SU-DHL-6 (cell line): ENCODE data around the gene SPRED1.

Experiments
- H2AFZ ChIP-seq: fragments of 200-600 bp; sonication (generic); 2 replicates; pipeline ENCODE4 v1.6.1; 2014; ENCODE audit warnings: low read depth, mild to moderate bottlenecking, moderate library complexity, mixed read lengths, antibody characterized with exemption, low read length; ENCODE audit not compliant: severe bottlenecking
- H3F3A ChIP-seq: fragments of 200-600 bp; shearing (Covaris generic); 2 replicates; pipeline ENCODE4 v1.6.0; 2016; ENCODE audit warnings: antibody characterized with exemption, mild to moderate bottlenecking; ENCODE audit not compliant: insufficient read depth
- H3K27ac ChIP-seq: fragments of 200-600 bp; sonication (generic); 2 replicates; pipeline ENCODE4 v1.5.1; 2016; ENCODE audit warnings: low read depth, mild to moderate bottlenecking, low read length, moderate library complexity, mixed read lengths
- H3K27me3 ChIP-seq: fragments of 200-600 bp; sonication (generic), shearing (Covaris generic); 2 replicates; pipeline ENCODE4 v1.6.0; 2014; ENCODE audit warnings: mild to moderate bottlenecking, low read length
- H3K36me3 ChIP-seq: fragments of 200-600 bp; sonication (generic); 2 replicates; pipeline ENCODE4 v1.6.1; 2014; ENCODE audit warnings: mild to moderate bottlenecking, low read length, mixed read lengths
- H3K4me2 ChIP-seq: fragments of 300-600, 200-600 bp; shearing (Covaris generic), sonication (generic); 2 replicates; pipeline ENCODE4 v1.6.0; 2014; ENCODE audit warnings: low read length, low read depth, mild to moderate bottlenecking; ENCODE audit not compliant: poor library complexity, severe bottlenecking
- H3K4me3 ChIP-seq: fragments of 200-600 bp; sonication (generic); 2 replicates; pipeline ENCODE4 v1.5.1; 2014; ENCODE audit warnings: antibody characterized with exemption, low read length, mild to moderate bottlenecking, mixed read lengths; ENCODE audit not compliant: insufficient read depth, poor library complexity, severe bottlenecking
- H3K79me2 ChIP-seq: fragments of 200-600 bp; sonication (generic); 2 replicates; pipeline ENCODE4 v1.6.1; 2014; ENCODE audit warnings: mild to moderate bottlenecking, low read length, moderate library complexity; ENCODE audit not compliant: insufficient read depth
- H3K9ac ChIP-seq: fragments of 200-600 bp; sonication (generic); 2 replicates; pipeline ENCODE4 v1.7.0; 2014; ENCODE audit warnings: mild to moderate bottlenecking, low read length
- H3K9me2 ChIP-seq: fragments of 200-600 bp; sonication (generic); replicated peaks from 2 replicates; pipeline ENCODE4 v1.6.1; 2014; ENCODE audit warnings: low read length; ENCODE audit not compliant: insufficient read depth
- H3K9me3 ChIP-seq: fragments of 200-600 bp; sonication (generic); 2 replicates; pipeline ENCODE4 v1.6.1; 2014; ENCODE audit warnings: low read length, mixed read lengths; ENCODE audit not compliant: insufficient read depth
- H4K20me1 ChIP-seq: fragments of 200-600 bp; sonication (generic); 2 replicates; pipeline ENCODE4 v1.6.1; 2014; ENCODE audit warnings: low read depth, mild to moderate bottlenecking, antibody characterized with exemption, low read length, moderate library complexity, mixed read lengths
- EZH2phosphoT487 ChIP-seq: fragments of 200-600 bp; sonication (generic), shearing (Covaris generic); conservative IDR thresholded peaks from 2 replicates; pipeline ENCODE4 v1.6.1; 2018; ENCODE audit warnings: mild to moderate bottlenecking, antibody characterized with exemption, low read length, moderate library complexity, mixed read lengths
- TF ChIP-seq, protein P1 (sequence below): fragments of 200-600 bp; sonication (generic); IDR thresholded peaks from one replicate; pipeline ENCODE4 v1.5.1; 2017; ENCODE audit warnings: antibody characterized with exemption, mild to moderate bottlenecking, low read length, moderate library complexity; ENCODE audit not compliant: insufficient read depth, poor library complexity, severe bottlenecking

Gene SPRED1

DNA sequence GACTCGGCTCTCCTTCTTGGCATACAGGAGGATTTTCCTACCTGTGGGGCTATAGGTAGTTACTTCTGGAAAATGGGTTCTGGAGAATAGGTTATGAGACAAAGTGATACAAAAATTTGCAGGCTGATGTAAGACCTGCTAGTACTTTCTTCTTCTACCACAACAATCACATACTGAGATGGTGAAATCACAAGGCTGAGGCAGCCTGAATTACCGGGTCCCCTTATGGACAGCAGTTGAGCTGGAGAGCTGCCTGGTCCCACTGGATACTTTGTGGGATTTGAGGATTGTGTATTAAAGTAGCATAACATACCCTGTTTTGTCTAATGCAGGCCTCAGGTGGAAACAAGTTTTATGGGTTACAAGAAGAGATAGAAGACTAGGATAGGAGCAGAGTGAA, 114.8 kb downstream of the SPRED1 start:
- no peaks in the 10 kb centered on the region for H3K9me3 ChIP-seq
- no peak overlapping the region for H3K4me2 ChIP-seq
- H3K79me2 ChIP-seq = no peaks in the 10 kb centered on the region
- no peaks in the 10 kb centered on the region for H4K20me1 ChIP-seq
- no peaks in the 10 kb centered on the region; the same call in 1 of the 2 replicates for H3K9me2 ChIP-seq
- H2AFZ ChIP-seq = no peak overlapping the region
- no peaks in the 10 kb centered on the region for H3K27me3 ChIP-seq
- no peaks in the 10 kb centered on the region for H3F3A ChIP-seq
- H3K9ac ChIP-seq = no peak overlapping the region
- no peak overlapping the region for H3K4me3 ChIP-seq
- H3K27ac ChIP-seq = no peak overlapping the region
- H3K36me3 ChIP-seq = no peaks in the 10 kb centered on the region
- no peak for TF ChIP-seq EZH2phosphoT487

DNA sequence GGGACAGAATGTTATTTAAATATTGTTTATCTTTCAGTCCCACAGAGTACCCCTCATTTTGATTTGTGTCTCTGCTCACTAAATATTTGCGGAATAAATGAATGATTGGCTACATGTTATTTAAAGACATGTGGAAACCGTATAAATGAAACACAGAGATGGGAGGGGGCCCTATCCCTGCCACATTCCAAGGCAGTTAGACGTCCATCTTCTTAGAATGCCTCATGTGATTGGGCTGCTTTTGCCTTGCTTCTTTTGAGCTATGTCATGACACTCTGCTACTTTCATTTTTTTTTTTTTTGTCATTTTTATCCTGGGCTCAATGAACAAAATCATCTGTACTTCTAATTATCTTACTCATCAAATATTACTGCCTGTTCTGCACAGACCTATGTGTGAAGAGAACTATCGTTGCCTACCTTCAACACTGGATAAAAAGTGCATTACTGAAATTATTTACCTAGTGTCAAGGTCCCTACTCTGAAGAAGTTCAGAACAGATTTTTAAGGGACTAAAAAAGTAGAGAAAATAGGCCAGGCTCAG, 117.4 kb downstream of the SPRED1 start:
- no peaks in the 10 kb centered on the region for H3F3A ChIP-seq
- no peaks in the 10 kb centered on the region for H3K27me3 ChIP-seq
- no peaks in the 10 kb centered on the region for H3K79me2 ChIP-seq
- H3K27ac ChIP-seq = no peak overlapping the region
- no peaks in the 10 kb centered on the region for H3K9me3 ChIP-seq
- H3K36me3 ChIP-seq = no peaks in the 10 kb centered on the region
- no peaks in the 10 kb centered on the region for H4K20me1 ChIP-seq
- TF ChIP-seq, protein P1, sequence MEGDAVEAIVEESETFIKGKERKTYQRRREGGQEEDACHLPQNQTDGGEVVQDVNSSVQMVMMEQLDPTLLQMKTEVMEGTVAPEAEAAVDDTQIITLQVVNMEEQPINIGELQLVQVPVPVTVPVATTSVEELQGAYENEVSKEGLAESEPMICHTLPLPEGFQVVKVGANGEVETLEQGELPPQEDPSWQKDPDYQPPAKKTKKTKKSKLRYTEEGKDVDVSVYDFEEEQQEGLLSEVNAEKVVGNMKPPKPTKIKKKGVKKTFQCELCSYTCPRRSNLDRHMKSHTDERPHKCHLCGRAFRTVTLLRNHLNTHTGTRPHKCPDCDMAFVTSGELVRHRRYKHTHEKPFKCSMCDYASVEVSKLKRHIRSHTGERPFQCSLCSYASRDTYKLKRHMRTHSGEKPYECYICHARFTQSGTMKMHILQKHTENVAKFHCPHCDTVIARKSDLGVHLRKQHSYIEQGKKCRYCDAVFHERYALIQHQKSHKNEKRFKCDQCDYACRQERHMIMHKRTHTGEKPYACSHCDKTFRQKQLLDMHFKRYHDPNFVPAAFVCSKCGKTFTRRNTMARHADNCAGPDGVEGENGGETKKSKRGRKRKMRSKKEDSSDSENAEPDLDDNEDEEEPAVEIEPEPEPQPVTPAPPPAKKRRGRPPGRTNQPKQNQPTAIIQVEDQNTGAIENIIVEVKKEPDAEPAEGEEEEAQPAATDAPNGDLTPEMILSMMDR = no peak
- TF ChIP-seq EZH2phosphoT487 = no peak
- no peak overlapping the region for H3K9ac ChIP-seq
- H3K4me2 ChIP-seq = no peak overlapping the region
- H3K9me2 ChIP-seq = no peaks in the 10 kb centered on the region; the same call in 1 of the 2 replicates
- no peak overlapping the region for H3K4me3 ChIP-seq
- no peak overlapping the region for H2AFZ ChIP-seq

DNA sequence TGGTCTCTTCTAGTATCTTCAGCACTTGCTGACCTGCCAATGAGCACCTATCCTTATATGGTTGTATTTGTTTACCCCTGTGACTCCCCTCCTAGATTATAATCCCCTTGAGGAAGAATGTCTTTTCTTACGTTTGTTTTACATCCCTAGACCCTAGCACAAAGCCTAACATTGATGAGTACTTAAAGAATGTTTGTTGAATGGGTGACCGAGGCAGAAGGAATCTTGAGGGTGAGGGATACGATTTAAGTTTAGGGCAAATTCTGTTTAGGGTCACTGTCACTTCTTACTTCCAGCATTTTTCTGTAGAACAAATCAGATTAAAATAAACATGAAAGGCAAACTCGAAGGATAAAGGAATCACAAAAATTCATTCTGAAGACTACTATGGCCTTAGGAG, 120.4 kb downstream of the SPRED1 start:
- no peaks in the 10 kb centered on the region for H4K20me1 ChIP-seq

DNA sequence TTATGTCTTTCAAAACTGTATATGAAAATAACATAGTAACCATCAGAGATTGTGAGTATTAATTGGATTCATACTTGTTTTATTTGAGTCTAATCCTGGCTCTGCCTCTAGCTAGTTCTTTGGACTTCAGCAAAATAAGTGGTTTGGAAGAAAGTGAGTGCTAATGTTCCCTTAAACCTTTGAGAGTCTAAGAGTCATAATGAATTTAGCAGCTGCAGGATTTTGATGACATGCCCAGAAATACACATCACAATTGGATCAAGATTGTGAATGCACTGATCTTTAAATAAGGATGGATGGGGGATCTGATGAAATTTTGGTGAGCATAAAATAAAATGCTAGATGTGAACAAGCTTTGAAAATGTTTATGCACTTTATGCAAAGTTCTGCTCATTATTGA, 121.4 kb downstream of the SPRED1 start:
- Histone ChIP-seq H3K9me3 (no peaks in the 10 kb centered on the region), H3K4me3 (no peak overlapping the region), H3F3A (no peaks in the 10 kb centered on the region), H3K36me3 (no peaks in the 10 kb centered on the region), H3K27me3 (no peaks in the 10 kb centered on the region), H3K9me2 (no peaks in the 10 kb centered on the region; the same call in 1 of the 2 replicates), H3K79me2 (no peaks in the 10 kb centered on the region), H3K9ac (no peak overlapping the region), H2AFZ (no peak overlapping the region), H4K20me1 (no peaks in the 10 kb centered on the region), H3K27ac (no peak overlapping the region), H3K4me2 (no peak overlapping the region)
- TF ChIP-seq, protein P1 = no peak
- TF ChIP-seq EZH2phosphoT487 = no peak

More for the DNA sequence above, 120.4 kb downstream of the SPRED1 start:
- TF ChIP-seq, protein P1 = no peak
- no peak for TF ChIP-seq EZH2phosphoT487
- Histone ChIP-seq H2AFZ (no peak overlapping the region), H3K27me3 (no peaks in the 10 kb centered on the region), H3K27ac (no peak overlapping the region), H3K9ac (no peak overlapping the region), H3K9me3 (no peaks in the 10 kb centered on the region), H3K4me3 (no peak overlapping the region), H3F3A (no peaks in the 10 kb centered on the region), H3K79me2 (no peaks in the 10 kb centered on the region), H3K9me2 (no peaks in the 10 kb centered on the region; the same call in 1 of the 2 replicates), H3K36me3 (no peaks in the 10 kb centered on the region), H3K4me2 (no peak overlapping the region)
